ENCODE data around the gene TPM4. TPM values are rescaled to one million over a fixed set of nuclear protein-coding genes. Genes with fewer than 3 reads are reported as not detected.

Gene TPM4
- total RNA-seq, 2 donors from 2014 or later: 261 to 388 TPM

- Histone ChIP-seq H3K9ac (ENCODE audit: low read depth in 2 of 2, low read length in 2 of 2) (no peak overlapping the region), H3K36me3 (no peaks in the 10 kb centered on the region), H3K9me3 (no peaks in the 10 kb centered on the region), H3K4me3 (no peak overlapping the region), H3K27ac (no peak overlapping the region), H3K4me1 (peaks cover 5% of the 10 kb centered on the region), H3K27me3 (no peaks in the 10 kb centered on the region)
- TF ChIP-seq CTCF (IDR thresholded peaks at IDR 0.05): no peak
- no peak for DNase-seq
- intact Hi-C loops (cut with DNase I): no loop called here
These were observed 30.4 kb upstream of the TPM4 start for GRCh38 chr19:16045893-16046292.

- no peak for DNase-seq
- intact Hi-C loops (cut with DNase I): no loop called here
These were observed 27.7 kb upstream of the TPM4 start for GRCh38 chr19:16048583-16048982.

GRCh38 chr19:16051254-16052025, 24.9 kb upstream of the TPM4 start:
- H3K27ac ChIP-seq: no peak overlapping the region
- no peak for TF ChIP-seq CTCF (IDR thresholded peaks at IDR 0.05)
- DNase-seq: no peak
- intact Hi-C loops (cut with DNase I): no loop called here
- no peaks in the 10 kb centered on the region for H3K36me3 ChIP-seq
- no peak overlapping the region for H3K9ac ChIP-seq (ENCODE audit: low read depth in 2 of 2, low read length in 2 of 2)
- H3K4me1 ChIP-seq: no peaks in the 10 kb centered on the region
- no peak overlapping the region for H3K4me3 ChIP-seq
- no peaks in the 10 kb centered on the region for H3K9me3 ChIP-seq
- H3K27me3 ChIP-seq: no peaks in the 10 kb centered on the region

More at GRCh38 chr19:16048583-16048982, 27.7 kb upstream of the TPM4 start:
- no peak for TF ChIP-seq CTCF (IDR thresholded peaks at IDR 0.05)
- H3K9me3 ChIP-seq: no peaks in the 10 kb centered on the region
- H3K27me3 ChIP-seq: no peaks in the 10 kb centered on the region
- no peaks in the 10 kb centered on the region for H3K36me3 ChIP-seq
- no peak overlapping the region for H3K9ac ChIP-seq (ENCODE audit: low read depth in 2 of 2, low read length in 2 of 2)
- H3K4me3 ChIP-seq: no peak overlapping the region
- no peak overlapping the region for H3K27ac ChIP-seq
- no peaks in the 10 kb centered on the region for H3K4me1 ChIP-seq

GRCh38 chr19:16052353-16052752, 23.9 kb upstream of the TPM4 start:
- Histone ChIP-seq H3K4me1 (no peaks in the 10 kb centered on the region), H3K4me3 (no peak overlapping the region), H3K9me3 (peaks cover 6% of the 10 kb centered on the region), H3K9ac (ENCODE audit: low read depth in 2 of 2, low read length in 2 of 2) (no peak overlapping the region), H3K27me3 (no peaks in the 10 kb centered on the region), H3K27ac (no peak overlapping the region), H3K36me3 (no peaks in the 10 kb centered on the region)
- no peak for DNase-seq
- intact Hi-C loops (cut with DNase I): no loop called here
- no peak for TF ChIP-seq CTCF (IDR thresholded peaks at IDR 0.05)

GRCh38 chr19:16057062-16057461, 19.2 kb upstream of the TPM4 start:
- intact Hi-C loops (cut with DNase I): no loop called here
- TF ChIP-seq CTCF (IDR thresholded peaks at IDR 0.05): no peak

More at GRCh38 chr19:16057062-16057461, 19.2 kb upstream of the TPM4 start:
- no peak overlapping the region for H3K27ac ChIP-seq
- no peaks in the 10 kb centered on the region for H3K27me3 ChIP-seq
- H3K9ac ChIP-seq (ENCODE audit: low read depth in 2 of 2, low read length in 2 of 2): no peak overlapping the region
- DNase-seq: no peak
- peaks cover 6% of the 10 kb centered on the region for H3K9me3 ChIP-seq
- no peak overlapping the region for H3K4me3 ChIP-seq
- H3K4me1 ChIP-seq: no peaks in the 10 kb centered on the region
- H3K36me3 ChIP-seq: no peaks in the 10 kb centered on the region
